Subcutaneous adipose tissue (tissue), 4 donors: ENCODE results near the gene KCTD8. TPM values are rescaled to one million over a fixed set of nuclear protein-coding genes. Genes with fewer than 3 reads are reported as not detected.

ENCODE experiments used
- CTCF ChIP-seq: fragments of 450-650 bp; IDR thresholded peaks from one replicate; pipeline ENCODE4 v1.5.1; 2016; ENCODE audit warnings: low read depth, mild to moderate bottlenecking, control low read depth, antibody characterized with exemption, moderate library complexity
- total RNA-seq, 4 donors: library from RNA; depleted of rRNA; stranded (reverse); fragments of >200 nt; gene quantifications; one replicate each; pipeline ENCODE4 v1.1.0, GENCODE V29; 2016

KCTD8 gene
- under 1 TPM in 2 of 4 donors, not detected in 2; 0.17 to 0.44 TPM for total RNA-seq

GRCh38 chr4:44448521-44449461, at the start of gene KCTD8:
Gene KCTD8, minus strand, starts transcription at chr4:44448809.
- no peak for TF ChIP-seq CTCF

- no peak for TF ChIP-seq CTCF
Observed at GRCh38 chr4:44494810-44495701, 46.4 kb upstream of the KCTD8 start.

- no peak for TF ChIP-seq CTCF
Observed at GRCh38 chr4:44493924-44494323, 45.3 kb upstream of the KCTD8 start.

GRCh38 chr4:44487341-44487740, 38.7 kb upstream of the KCTD8 start:
- no peak for TF ChIP-seq CTCF

- TF ChIP-seq CTCF = no peak
Observed at GRCh38 chr4:44479731-44480130, 31.1 kb upstream of the KCTD8 start.

- no peak for TF ChIP-seq CTCF
Observed at GRCh38 chr4:44462259-44462658, 13.7 kb upstream of the KCTD8 start.
